SHP77 treated with DMSO at 0.1 percent for 48 hours (cell line): ENCODE results near the gene SLC26A2.
A peak's percentile ranks its signal among the peaks of the same experiment; 100 is the strongest.

Experiments used
- DNase-seq: peaks from one replicate; lab custom pipeline; 2025; lab: John Stamatoyannopoulos, UW

Gene SLC26A2

DNA sequence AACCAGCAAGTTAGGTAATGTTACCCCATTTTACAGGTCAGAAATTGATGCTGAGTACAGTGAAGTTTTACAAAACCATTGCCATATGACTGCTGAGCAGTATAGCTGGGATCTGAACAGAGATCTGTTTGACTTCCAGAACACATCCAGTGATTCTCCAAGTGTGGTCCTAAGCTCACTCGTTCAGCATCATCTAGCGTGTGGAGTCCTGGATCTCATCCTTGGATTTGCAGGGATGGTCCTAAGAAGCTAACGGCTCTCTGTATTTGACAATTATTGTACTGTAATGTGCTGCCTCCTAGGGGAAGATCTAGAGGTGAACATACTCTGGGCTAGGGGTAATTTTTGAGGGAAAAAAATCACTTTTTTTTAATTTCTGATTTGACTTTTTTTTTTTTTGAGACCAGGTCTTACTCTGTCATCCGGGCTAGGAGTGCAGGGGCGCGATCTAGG lies 1.4 kb downstream of the SLC26A2 start:
- peak; percentile 69 for DNase-seq

DNA sequence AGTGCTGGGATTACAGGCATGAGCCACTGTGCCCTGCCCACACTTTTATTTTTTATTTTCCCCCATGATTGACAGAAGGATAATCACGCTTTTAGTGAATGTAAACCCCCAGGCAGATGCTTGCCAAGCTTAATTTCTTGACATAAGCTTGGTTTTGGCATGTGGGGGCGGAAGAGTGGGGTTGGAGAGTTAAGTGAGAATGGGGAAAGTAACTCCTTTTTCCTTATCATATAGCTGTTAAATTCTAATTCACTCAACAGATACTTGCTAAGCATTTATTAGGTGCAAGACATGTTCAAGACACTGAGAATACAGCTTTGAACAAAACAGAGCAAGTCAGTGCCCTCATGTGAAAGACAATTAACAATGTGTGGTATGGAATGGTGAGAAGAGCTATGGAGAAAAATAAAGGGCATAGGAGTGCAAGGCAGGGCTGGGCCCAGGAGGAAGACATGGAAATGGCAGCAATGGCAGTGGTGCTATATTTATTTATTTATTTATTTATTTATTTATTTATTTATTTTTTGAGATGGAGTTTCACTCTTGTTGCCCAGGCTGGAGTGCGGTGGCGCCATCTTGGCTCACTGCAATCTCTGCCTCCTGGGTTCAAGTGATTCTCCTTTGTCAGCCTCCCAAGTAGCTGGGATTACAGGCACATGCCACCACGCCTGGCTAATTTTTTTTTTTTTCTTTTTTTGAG lies 2.2 kb downstream of the SLC26A2 start:
- DNase-seq = no peak

DNA sequence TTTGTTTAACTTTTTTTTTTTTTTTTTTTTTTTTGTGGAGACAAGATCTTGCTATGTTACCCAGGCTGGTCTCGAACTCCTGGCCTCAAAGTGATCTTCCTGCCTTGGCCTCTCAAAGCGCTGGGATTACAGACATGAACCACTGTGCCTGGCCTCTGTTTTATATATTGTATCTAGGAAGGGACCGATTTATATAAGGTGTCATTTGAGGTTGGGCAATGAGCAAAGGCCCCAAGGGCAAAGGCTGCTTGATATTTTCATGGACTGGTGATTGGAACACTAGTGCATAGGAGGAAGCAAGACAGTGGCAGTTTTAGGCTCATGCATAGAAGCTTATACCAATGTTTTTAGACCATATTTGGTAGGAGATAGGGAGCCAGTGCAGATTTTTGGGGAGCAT lies 3.2 kb downstream of the SLC26A2 start:
- no peak for DNase-seq

DNA sequence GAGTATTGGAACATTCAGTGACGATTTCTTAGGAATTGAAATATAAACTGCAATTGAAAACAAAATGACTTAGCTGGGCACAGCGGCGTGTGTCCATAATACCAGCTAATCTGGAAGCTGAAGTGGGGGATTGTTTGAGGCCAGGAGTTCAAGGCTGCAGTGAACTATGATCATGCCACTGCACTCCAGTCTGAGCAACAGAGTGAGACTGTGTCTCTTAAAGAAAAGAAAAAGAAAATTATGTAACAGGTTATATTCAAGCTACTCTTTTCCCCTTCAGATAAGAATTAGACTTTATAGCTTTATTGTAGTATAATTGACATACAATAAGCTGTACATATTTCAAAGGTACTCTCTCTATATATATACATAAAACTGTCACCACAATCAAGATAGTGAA lies 6.4 kb downstream of the SLC26A2 start:
- no peak for DNase-seq

DNA sequence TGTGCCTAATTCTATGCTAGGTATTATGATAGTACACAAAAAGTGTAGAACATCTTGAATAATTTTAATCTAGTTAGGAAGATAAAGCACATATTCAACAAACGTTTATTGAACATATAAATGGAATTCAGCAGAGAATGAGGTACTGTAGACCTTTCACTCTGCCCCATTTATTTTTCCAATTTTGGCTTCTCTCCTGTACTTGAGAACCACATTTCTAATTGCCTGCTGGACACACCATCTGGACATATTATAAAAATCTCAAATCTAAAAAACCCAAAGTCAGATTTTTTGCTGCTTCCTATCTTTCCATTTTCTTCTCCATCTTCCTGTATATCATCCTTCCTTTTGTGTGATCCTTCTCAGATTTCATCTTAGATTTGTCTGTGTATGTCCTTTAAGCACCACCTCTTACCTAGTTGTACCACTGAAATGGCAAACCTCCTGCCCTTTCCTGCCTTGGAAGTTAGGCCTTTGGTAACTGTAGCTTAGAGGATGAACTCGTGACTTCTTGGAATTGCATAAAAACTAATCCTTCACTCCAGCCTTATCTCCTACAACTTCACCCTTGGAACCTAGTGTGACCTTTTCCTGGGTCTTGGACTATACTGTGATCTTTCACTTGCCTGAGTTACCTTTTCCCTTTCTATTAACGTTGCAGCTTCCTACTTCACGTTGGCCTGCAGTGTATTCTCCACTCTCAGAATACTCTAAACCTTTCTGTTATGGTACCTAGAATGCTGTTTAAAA lies 8.8 kb downstream of the SLC26A2 start:
- DNase-seq = no peak

DNA sequence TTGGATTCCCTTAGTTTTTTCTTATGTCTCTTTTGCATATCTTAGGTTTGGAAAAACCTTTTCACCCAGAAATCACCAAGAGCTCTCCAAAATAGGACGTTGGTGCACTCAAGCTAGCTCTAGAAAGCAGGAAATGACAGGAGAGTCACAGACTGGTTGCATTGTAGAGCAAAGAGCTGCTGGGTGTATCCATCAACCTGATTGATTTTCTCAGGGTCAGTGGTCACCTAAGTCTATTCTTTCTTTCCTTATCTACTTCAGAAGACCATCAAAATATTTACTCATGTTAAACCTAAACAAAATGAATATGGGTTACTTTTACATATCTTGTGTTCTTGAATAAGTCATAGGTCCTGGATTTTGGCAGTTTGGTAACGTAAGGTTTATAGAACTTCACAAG lies 14.9 kb downstream of the SLC26A2 start:
- DNase-seq = no peak

DNA sequence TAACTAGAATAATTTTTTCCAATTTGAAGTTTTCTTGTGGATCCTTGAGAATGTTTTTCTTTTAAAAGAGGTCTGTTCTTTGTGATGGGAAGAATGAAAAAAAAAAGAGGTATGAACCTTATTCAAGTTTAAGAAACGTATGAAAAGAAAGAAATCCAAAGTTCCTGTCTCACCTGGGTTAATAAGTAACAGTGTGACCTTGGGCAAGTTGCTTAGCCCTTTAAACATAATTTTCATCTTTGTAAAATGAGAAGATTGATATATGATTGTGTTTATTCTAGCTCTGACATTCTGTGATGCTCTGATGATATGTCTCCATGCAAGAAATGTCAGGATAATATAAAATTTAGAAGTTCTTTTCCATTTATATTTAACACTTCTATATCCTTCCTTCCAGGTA lies 19.3 kb downstream of the SLC26A2 start:
- no peak for DNase-seq

DNA sequence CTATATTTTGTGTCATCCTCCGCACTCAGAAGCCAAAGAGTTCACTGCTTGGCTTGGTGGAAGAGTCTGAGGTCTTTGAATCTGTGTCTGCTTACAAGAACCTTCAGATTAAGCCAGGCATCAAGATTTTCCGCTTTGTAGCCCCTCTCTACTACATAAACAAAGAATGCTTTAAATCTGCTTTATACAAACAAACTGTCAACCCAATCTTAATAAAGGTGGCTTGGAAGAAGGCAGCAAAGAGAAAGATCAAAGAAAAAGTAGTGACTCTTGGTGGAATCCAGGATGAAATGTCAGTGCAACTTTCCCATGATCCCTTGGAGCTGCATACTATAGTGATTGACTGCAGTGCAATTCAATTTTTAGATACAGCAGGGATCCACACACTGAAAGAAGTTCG lies 20.6 kb downstream of the SLC26A2 start:
- DNase-seq = no peak

DNA sequence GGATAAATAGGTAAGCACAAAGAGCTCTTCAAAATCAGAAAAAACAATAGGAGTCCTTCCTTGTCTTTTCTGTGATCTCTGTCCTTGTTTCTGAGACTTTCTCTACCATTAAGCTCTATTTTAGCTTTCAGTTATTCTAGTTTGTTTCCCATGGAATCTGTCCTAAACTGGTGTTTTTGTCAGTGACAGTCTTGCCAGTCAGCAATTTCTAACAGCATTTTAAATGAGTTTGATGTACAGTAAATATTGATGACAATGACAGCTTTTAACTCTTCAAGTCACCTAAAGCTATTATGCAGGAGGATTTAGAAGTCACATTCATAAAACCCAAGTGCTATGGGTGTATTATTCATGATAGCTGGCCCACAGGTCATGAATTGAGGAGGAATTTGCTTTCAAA lies 21.9 kb downstream of the SLC26A2 start:
- no peak for DNase-seq

DNA sequence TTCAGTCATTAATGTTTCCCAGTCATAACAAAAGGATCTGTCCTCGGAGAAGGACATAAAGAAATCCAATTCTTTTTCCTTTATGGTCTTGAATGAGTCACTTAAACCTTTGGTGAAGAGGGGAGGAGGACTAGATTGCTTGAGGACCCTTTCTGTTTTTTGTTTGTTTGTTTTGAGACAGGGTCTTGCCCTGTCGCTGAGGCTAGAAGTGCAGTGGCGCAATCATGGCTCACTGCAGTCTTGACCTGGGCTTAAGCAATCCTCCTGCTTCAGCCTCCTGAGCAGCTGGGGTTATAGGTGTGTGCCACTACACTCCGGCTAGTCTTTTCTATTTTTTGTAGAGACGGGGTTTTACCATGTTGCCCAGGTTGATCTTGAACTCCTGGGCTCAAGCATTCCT lies 27.6 kb downstream of the SLC26A2 start:
- no peak for DNase-seq

DNA sequence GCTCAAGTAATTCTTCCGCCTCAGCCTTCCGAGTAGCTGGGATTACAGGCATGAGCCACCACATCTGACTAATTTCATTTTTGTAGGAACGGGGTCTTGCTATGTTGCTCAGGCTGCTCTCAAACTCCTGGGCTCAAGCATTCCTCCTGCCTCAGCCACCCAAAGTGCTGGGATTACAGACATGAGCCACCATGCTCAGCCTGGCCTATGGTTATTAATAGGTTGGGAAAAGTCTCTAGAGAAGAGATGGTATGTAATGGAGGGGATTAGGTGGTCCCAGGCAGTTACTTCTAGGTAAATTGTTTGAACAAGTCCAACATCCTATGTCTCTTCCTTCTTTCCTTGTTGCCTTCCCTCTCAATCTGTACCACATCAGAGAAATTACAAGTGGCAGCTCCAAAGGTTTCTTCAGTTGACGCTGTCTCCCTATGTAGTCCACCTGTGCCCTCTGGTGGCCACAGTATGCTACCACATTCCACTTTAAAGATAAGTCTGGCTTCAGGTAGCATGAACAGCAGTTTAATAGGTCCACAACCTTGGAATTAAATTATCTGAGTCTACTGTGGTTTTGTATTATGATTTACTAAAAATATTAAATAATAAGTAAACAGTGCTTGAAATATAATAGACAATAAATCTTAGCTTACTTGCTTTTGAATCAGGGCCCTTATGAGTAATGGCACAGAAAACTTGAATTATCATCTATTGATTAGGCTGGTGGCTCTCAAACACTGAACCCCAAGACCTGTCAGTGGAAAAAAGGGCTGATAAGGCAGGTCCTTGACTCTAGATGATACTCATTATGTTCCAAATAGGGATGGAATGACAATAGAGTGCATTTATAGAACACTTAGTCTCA lies 30.2 kb downstream of the SLC26A2 start:
- DNase-seq = peak; percentile 28

DNA sequence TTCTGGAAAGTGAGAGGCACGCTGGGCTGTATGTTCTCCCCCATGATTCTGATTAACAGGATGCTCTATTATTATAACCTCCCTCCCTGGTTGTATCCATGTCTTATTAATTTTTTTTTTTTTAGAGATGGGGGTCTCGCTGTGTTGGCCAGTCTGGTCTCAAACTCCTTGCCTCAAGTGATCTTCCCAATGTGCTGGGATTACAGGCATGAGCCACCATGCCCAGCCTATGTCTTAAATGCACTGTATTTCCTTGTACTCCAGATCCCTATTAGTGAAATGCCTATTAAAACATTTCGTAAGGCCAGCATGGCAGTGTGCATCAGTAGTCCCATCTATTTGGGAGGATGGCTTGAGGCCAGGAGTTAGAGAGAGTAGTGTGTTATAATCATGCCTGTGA lies 32.9 kb downstream of the SLC26A2 start:
- DNase-seq = no peak

DNA sequence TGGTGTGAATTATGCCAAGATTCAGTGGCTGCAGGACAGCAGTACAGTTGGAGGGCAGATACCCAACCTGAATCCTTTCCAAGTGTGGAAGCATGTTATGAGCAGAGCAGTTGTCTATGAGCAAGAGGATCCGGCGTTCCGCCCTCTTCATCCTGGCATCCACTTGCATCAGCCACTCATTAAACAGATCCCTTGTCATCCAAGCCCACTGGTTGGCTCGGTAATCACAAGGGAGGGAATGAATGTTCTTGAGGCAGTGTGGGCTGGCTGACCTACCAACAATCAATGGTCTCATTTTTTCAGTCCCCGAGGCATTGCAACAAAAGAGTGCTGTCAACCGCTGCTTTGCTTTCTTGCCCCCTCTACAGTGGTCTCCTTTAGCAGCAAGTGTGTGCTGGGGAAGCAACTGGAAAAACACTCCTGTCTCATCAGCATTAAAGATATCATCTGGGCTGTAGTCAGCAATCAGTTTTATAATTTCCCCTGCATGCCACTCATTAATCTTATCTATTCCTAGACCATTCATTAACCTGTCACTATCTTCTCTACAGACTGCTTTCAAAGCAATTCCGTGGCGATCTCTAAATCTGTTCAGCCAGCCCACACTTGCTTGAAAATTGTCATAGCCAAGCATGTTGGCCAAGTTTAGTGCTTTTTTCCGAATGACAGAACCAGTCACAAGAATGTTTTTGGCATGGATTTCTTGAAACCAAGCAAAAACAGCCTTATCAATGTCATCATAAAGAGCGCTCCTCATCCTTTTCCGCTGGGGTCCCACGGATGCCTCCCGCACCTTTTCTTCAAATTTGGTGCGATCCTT lies 35.0 kb downstream of the SLC26A2 start:
- no peak for DNase-seq

DNA sequence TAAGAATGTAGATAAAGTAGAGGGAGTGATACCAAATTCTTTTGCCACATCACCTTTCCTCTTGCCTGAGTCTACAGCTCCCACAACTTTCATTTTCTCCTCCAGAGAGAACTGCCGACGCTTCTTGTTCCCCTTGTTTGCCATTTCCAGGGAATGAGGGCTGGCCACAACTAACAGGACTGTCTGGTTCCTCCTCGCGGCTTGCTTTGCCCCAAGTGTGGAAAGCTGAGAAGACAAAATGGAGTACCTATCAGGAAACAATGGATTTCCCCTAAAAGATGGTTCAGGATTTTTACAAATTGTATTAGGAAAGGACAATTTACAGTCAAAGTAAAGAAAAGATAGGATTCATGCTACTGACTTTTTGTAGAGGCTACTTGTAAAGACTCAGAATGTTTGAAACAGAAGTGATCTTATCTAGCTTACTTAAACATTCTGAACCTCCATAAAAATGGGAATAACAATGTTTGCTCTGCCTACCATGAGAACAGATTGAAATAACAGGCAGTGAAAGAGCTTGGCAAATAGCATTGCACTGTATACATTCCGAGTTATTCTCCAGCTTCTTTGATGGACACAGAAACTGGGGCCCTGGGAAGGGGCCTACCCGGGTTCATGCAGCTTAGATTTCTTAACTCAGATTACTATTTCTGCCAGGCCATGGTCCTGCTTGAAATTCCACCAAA lies 35.8 kb downstream of the SLC26A2 start:
- DNase-seq = no peak

DNA sequence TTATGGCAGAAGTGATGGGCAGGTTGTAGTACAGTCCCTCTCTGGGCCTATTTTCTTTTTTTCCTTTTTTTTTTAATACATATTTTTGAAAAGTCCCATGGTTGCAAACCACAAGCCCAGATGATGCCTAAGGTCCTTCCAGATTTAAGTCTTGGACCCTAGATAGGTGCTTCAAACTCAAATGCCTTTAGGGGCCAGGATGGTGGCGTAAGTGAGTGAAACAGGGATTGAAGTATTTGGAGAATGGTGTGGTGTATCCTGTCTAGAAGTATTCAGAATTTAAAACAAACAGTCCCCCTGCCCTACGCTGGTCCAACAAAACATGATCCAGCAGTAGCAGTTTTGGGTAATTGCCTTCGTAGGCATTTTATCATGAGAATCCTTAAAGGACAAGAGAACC lies 37.7 kb downstream of the SLC26A2 start:
- DNase-seq = no peak

DNA sequence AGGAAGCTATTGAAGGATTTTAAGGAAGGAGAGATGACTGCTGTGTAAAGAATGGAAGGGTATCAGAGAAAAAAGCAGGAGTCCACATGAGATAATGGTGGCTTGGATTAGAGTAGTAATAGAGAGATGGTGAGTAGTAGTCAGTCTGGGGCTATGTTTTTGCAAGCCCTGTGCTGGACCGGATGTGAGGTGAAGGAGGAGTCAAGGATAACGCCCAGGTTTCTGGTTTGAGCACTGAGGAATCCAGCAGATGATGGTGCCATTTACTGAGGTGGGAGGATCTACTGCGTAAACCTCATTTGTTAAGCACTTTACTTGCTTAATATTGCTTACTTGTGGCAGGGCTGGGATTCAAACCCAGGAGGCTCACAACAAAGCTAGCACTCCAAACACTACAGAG lies 38.8 kb downstream of the SLC26A2 start:
- DNase-seq = no peak

DNA sequence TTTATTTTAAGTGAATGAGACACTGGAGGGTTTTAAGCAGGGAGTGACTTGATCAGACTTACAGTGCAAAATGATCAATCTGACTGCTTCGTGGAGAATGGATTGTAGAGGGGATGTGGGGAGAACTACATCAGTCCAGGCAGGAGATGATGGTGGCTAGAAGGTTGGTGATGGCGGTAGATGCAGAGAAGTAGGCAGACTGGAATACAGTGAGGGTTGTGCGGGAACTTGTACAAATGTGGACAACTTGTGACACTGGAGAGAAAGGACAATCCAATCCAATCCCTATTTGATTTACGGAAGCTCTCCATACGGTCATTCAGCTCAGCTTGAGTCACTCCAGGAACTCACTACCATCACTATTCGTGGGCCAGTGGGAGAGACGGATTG lies 39.3 kb downstream of the SLC26A2 start:
- DNase-seq = no peak

DNA sequence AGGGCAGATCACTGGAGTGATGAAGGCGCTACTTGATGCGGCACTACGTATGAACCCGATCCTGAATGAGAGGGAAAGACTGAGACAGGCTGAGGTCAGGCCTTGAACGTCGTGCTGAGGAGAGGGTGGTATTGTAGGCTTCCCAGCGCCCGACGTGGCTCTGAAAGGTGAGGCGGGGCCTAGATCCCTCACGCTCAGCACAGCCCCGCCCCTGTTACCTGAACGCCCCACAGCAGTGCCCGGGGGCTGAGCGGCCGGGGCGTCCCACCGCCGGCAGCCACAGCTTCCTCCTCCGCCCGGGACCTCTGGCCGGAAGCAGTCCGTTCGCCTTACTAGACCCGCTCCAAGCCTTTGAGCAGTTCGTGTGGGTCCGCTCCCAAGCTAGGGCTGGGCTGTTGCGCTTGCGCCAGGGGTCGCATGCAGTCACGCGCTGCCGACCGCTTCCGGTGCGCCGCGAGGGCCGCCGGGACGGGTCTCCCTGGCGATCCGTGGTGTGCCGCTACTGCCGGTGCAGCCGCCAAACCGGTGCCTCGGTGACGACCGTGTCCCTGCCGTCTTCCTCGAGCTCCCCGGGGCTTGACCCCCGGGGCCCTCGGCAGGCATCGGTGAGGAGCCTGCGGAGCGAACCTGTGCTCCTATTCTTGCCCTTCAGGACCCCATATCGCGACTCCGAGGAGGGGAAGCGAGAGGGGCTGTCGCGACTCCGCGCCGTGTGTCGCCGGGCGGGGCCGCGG lies 39.9 kb downstream of the SLC26A2 start, which contains the start of the genes HMGXB3 and TIGD6:
Gene HMGXB3 (plus strand): TSS at position 484 of the 734 bp plus-strand sequence. CDS start 4,114 bp downstream, outside the sequence.
Gene TIGD6 (minus strand): TSS at position 399 of the 734 bp plus-strand sequence. CDS start 4,306 bp downstream, outside the sequence.
- peak; percentile 74 for DNase-seq

DNA sequence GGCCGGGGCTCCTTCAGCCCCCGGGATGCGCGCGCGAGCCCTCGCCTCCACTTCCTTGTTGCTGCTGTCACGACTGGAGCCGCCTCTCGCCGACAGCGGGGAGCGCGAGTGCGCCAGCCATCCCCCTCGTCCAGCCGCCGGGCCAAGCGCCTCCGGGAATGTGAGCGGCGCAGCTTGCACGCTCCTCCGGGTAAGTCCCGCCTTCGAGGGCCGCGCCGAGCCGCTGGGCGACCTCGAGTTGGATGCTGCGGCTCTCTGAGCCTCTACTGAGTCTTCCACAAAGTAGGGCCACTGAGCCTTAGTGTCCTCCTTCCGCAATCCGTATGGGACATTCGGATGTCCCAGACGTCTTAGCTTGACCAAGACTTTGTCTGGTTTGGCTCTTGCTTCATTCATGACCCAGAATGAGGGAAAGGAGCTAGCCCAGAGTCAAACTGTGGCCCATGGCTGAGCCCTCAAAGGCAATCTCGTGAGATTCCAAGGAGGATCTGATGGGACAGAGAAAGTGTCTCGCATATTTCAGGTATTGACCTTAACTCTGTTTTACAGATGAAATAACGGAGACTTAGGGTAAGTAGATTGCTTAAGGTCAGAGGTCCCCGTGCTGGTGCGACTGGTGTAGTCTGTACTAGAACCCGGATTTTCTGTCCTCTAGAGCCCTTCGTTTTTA lies 40.6 kb downstream of the SLC26A2 start:
- DNase-seq = no peak
